Measurements from ENCODE around the gene DCX.

Gene DCX

GRCh38 chrX:111411983-111412382, at the start of gene DCX:
Gene DCX (minus strand): TSS chrX:111412192. CDS start chrX:111410398, 1,794 bp downstream.
- DNase-seq (ENCODE audit: low read depth in 2 of 2), result no peak

GRCh38 chrX:111460607-111461006, 48.6 kb upstream of the DCX start:
- no peak for DNase-seq (ENCODE audit: low read depth in 2 of 2)

GRCh38 chrX:111447298-111447697, 35.3 kb upstream of the DCX start:
- no peak for DNase-seq (ENCODE audit: low read depth in 2 of 2)

GRCh38 chrX:111445485-111445884, 33.5 kb upstream of the DCX start:
- no peak for DNase-seq (ENCODE audit: low read depth in 2 of 2)

GRCh38 chrX:111444881-111445280, 32.9 kb upstream of the DCX start:
- no peak for DNase-seq (ENCODE audit: low read depth in 2 of 2)

DNA sequence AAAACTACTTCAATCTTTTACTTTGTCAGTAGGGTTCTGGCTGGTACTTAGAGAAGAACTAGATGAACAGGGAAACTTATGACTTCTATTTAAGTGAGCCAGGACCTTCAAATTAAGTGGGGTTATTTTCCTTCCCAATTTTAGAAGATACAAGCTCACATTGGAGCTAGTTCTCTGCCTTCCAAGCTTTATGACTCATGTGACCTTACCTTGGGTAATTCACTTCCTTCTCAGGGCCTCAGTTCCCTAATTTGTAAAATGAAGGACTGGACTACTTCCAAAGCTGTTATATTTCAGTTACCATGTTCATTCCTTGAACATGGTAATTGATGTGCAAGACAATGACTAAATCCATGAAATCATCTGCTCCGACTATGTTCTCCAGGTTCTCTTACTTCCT, 32.0 kb upstream of the DCX start:
- DNase-seq (ENCODE audit: low read depth in 2 of 2), result no peak

GRCh38 chrX:111442791-111443190, 30.8 kb upstream of the DCX start:
- DNase-seq (ENCODE audit: low read depth in 2 of 2), result no peak

- no peak for DNase-seq (ENCODE audit: low read depth in 2 of 2)
Measured at GRCh38 chrX:111435469-111435868, 23.5 kb upstream of the DCX start.

GRCh38 chrX:111431001-111431400, 19.0 kb upstream of the DCX start:
- DNase-seq (ENCODE audit: low read depth in 2 of 2), result no peak

- DNase-seq (ENCODE audit: low read depth in 2 of 2), result no peak
Measured at GRCh38 chrX:111411557-111411956, 435 bp downstream of the DCX start.

GRCh38 chrX:111410590-111411078, 1.4 kb downstream of the DCX start:
- DNase-seq (ENCODE audit: low read depth in 2 of 2), result no peak

GRCh38 chrX:111409326-111409725, 2.7 kb downstream of the DCX start:
- no peak for DNase-seq (ENCODE audit: low read depth in 2 of 2)

DNA sequence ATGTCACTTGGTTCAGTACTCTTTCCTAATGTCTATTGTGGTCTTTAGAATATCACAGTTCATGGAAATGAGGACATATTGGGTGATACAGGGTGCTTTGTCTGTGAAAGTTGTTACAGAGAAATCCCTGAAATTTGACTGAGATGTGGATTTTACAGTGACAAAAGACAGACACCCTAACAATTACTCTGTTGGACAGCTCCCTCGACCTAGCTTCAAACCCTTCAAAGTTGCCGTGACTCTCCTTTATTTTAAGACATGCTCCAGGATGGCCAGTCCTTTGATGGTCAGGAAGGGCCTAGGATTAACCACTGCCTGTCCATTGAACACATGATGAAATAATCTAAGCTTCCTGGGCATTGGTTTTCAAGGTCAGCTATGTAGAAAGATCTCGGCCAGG, 4.0 kb downstream of the DCX start:
- no peak for DNase-seq (ENCODE audit: low read depth in 2 of 2)

DNA sequence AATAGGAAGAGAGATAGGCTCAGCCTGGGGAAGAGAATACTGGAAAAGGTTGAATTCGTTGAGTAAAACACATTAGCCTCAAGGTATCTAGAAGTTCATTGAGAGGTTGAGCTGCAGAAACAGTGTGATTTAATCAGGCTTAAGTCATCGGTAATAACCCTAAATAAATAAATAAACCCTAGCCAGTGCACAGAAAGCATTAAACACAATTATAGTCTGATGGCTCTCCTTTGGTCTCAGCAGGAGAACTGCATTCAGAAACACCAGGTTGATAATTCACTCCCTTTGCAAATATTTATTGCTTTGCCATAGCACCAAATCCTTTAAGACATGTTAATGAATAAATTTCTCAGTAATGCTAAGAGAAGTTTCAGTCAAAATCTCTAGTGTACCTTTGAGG, 9.6 kb downstream of the DCX start:
- DNase-seq (ENCODE audit: low read depth in 2 of 2), result no peak

GRCh38 chrX:111395149-111395548, 16.8 kb downstream of the DCX start:
- no peak for DNase-seq (ENCODE audit: low read depth in 2 of 2)

- no peak for DNase-seq (ENCODE audit: low read depth in 2 of 2)
Measured at GRCh38 chrX:111394569-111394968, 17.4 kb downstream of the DCX start.

GRCh38 chrX:111387470-111388070, 24.4 kb downstream of the DCX start:
- no peak for DNase-seq (ENCODE audit: low read depth in 2 of 2)

DNA sequence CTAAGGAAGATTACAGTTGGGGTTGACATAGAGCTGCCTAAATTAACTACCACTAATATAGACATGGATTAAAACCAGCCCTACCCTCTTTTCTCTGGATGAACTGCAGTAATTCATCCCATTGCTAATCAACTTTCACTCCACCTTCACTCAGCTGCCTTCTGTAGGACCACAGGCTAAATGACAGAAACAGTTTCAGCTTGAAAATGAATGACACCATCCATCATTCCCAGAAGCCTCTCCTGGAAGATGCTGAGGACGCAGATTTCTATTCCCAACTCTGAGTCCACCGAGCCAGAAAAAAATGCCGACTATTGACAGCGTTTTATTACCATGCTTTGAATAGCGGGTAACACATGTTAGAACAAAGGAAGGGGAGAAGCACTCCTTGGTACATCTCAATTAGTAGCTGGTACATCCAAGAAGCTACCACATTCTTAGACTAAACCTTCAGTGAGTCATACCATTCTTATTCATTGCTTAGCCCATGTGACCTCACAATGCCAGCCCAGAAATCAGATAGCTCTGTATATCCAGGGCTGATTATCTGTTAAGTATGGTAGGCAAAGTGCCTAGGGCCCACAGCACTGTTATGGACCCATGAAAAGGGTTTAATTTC, 25.3 kb downstream of the DCX start:
- DNase-seq (ENCODE audit: low read depth in 2 of 2), result no peak

DNA sequence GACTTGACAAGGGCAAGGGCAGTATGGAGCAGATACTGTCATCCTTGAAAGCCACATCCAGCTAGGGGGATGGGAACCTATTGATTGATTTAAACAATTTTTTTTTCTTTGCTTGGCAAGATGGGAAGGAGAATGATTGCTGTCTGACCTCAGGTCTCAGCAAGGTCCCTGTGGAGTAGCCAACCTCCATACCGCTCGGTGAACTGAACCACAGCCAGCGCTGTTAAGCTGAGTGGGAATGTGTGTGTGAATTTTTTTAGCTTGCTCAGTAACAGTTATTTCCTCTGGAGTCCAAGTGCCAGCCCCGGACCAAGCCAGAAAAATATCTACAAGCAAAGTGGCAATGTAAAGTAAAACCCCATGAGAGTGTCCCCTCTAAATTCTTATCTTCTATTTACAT, 25.9 kb downstream of the DCX start:
- no peak for DNase-seq (ENCODE audit: low read depth in 2 of 2)

- no peak for DNase-seq (ENCODE audit: low read depth in 2 of 2)
Measured at GRCh38 chrX:111382277-111382676, 29.7 kb downstream of the DCX start.

DNA sequence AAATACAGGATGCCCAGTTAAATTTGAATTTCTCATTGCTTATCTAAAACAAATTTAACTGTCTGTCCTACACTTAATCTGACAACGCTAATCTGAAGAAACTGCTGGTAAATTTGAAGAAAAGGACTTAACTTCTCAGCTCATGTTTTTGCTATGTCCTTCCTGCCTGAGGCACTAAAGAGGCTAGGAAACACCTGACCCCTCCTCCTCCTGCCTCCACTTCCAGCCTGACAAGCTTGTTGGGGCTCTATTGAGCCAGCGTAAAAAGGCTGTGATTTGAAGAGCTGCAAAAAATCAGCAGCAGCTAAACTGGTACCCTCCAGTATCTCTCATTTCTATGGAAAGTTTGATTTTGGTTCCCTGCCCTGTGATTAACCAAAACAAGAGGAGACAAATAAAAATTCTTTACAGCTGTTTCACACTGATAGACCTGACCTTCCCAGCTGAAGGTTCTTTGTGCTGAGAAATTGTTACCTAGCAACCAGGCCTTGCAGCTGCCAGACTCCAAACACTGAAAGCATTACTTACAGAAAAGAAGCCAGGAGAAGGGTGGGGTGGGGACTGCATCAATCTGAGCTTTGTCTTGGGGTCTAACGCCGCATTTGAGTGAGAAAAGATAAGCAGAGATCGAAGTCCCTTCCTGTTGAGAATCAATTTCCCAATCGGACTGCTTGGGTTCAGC, 35.0 kb downstream of the DCX start:
- DNase-seq (ENCODE audit: low read depth in 2 of 2), result no peak

DNA sequence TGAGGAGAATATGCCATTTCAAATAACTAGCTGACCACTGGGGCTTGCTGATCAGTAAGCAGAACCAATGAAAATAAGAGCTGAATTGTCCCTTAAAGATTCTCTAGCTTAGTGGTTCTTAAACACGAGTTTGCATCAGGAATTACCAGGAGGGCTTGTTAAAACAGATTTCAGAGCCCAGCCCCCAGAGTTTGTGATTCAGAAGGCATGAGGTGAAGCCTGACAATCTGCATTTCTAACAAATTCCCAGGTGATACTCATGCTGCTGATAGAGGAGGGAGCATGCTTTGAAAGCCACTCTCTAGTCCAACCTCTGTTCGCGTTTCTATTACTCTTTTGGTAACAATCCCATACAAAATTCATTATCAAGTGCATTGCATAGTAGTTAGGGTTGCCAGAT, 35.5 kb downstream of the DCX start:
- DNase-seq (ENCODE audit: low read depth in 2 of 2), result no peak

- no peak for DNase-seq (ENCODE audit: low read depth in 2 of 2)
Measured at GRCh38 chrX:111375747-111376146, 36.2 kb downstream of the DCX start.
